RWPE1 (cell line): ENCODE results near the gene AK5.

Source experiments
- CTCF ChIA-PET: fragments of 350-600 bp; sonication (Branson Sonifier 250); formaldehyde crosslinking; extraction: SDS; loops from one replicate; lab custom pipeline; 2021; lab: Yijun Ruan, JAX
- POLR2A ChIA-PET: fragments of 400-600 bp; formaldehyde crosslinking; extraction: SDS; loops from one replicate; lab custom pipeline; 2020; ENCODE audit warnings: antibody characterized with exemption; ENCODE audit not compliant: low non-redundant PET; lab: Yijun Ruan, JAX
- DNase-seq: peaks from one replicate; pipeline ENCODE4 v3.0.0; 2012; ENCODE audit warnings: low spot score
- H3K27ac ChIP-seq: fragments of 450-650 bp; 2 replicates; pipeline ENCODE4 v1.5.1; 2017
- TF ChIP-seq, protein P1 (sequence below): fragments of 450-650 bp; conservative IDR thresholded peaks from 2 replicates; pipeline ENCODE4 v1.5.1; 2017; ENCODE audit warnings: low read depth, mild to moderate bottlenecking

The AK5 gene

DNA sequence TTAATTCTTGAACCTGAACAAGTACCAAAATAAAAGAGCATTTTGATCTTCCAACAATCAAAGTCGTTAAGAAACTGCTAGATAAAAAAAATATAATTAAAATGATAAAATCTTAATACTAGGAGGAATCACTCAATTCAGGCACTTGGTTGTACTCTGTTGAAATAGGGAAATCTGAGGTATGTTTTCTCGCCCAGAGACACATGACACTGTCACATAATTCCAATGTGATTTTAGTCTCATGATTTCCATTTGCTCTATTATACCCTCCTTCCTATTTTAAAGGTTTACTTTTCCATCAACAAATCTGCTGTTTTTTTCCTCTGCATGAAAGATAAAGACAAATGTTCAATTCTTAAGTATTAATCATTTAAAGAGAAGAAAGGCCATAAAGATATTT, 303.1 kb downstream of the AK5 start:
- H3K27ac ChIP-seq = no peak overlapping the region
- DNase-seq = no peak
- TF ChIP-seq, protein P1, sequence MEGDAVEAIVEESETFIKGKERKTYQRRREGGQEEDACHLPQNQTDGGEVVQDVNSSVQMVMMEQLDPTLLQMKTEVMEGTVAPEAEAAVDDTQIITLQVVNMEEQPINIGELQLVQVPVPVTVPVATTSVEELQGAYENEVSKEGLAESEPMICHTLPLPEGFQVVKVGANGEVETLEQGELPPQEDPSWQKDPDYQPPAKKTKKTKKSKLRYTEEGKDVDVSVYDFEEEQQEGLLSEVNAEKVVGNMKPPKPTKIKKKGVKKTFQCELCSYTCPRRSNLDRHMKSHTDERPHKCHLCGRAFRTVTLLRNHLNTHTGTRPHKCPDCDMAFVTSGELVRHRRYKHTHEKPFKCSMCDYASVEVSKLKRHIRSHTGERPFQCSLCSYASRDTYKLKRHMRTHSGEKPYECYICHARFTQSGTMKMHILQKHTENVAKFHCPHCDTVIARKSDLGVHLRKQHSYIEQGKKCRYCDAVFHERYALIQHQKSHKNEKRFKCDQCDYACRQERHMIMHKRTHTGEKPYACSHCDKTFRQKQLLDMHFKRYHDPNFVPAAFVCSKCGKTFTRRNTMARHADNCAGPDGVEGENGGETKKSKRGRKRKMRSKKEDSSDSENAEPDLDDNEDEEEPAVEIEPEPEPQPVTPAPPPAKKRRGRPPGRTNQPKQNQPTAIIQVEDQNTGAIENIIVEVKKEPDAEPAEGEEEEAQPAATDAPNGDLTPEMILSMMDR = no peak
- ChIA-PET POLR2A (no interaction called here), CTCF (interaction anchor here (0.6 kb wide), 1 partner anchor 961 kb away, joined by 3 read pairs; no protein-coding TSS in a partner anchor)

DNA sequence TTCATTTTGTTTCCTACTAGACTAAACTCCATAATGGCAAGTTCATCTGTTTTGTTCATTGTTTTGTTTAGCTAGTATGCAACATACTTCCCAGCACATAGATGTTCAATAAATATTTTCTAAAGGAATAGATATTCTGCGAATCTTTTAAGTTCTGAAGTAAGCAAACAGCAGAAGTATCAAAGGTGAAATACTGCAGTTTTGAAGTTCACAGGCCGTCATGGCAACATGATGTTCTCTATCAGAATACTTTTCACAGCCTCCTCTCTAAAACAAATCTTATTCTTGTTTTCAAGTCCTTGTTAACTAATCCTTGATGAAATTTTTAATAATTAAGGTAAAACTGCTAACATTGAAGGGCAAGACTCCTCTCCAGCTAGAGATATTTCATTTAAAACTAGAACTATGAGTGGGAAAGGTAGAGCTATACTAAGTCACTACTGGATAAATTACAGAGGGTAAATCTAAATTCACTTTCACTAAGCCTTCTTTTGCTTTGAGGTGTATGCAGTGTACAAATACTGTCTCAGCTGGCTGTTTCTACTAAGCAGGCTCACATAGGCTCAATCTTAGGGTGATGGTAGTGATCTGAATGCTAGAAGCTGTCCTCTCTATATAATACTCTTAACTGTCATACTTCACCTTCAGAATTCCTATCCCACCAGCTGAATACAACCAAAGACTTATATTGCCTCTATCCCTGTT, 303.9 kb downstream of the AK5 start:
- H3K27ac ChIP-seq = no peak overlapping the region
- ChIA-PET POLR2A (no interaction called here), CTCF (interaction anchor here (0.6 kb wide), 2 partner anchors 207 to 962 kb away, joined by 3 to 5 read pairs; no protein-coding TSS in a partner anchor)
- TF ChIP-seq, protein P1 = no peak
- DNase-seq = no peak

DNA sequence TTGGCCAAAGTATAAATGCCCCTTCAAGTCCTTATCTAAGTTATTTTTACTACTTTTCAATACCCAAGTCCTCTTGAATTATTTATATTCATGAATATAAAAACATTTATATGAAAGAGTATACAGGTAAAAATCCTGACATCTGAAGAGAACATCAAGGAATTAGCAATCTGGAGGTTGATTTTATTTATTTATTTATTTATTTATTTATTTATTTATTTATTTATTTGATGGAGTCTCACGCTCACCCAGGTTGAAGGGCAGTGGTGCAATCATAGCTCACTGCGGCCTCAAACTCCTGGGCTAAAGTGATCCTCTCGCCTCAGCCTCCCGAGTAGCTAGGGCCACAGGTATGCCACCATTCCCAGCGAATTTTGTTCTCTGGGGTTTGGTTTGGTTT, 307.4 kb downstream of the AK5 start:
- no peak for DNase-seq
- POLR2A ChIA-PET = no interaction called here
- no peak overlapping the region for H3K27ac ChIP-seq
- TF ChIP-seq, protein P1 = no peak
- CTCF ChIA-PET = no interaction called here

DNA sequence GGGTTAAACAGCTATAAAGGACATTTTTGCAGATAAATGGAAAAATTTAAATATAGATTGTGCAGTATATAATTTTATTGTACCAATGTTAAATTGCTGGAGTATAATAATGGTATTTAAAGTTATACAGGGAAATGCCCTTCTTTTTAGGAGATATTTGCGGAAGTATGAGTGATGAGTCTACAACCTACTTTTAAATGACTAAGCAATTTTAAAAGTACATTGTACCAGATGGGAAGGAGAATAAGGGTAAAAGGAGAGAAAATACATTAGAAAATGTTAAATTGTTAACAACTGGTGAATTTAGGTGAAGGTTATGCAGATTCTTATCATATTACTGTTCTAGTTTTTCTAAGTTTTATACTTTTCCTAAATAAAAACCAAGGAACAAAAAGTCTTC, 308.8 kb downstream of the AK5 start:
- no peak for DNase-seq
- POLR2A ChIA-PET = no interaction called here
- TF ChIP-seq, protein P1 = no peak
- H3K27ac ChIP-seq = no peak overlapping the region
- CTCF ChIA-PET = interaction anchor here (0.6 kb wide), 1 partner anchor 111 kb away, joined by 5 read pairs; no protein-coding TSS in a partner anchor

DNA sequence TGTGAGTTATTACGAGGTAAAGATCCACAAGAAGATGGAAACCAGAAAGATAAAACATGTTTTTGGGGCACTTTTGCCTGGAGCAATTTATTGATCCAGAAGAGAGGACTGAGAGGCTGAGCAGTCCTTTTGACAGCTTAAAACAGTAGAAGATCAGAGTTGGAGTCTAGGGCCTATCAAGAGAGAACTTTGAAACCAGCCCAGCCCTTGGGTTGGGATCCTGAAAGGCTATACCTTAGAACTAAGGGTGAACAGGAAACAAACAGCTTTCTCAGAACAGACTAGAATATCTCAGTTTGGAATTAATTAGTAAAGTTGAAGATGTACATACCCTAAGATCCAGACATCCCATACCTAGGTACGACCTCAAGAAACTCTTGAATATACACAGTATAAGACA, 311.1 kb downstream of the AK5 start:
- TF ChIP-seq, protein P1 = no peak
- ChIA-PET CTCF (interaction anchor here (0.6 to 1.0 kb wide), 2 partner anchors 59 to 165 kb away, joined by 3 read pairs; no protein-coding TSS in a partner anchor), POLR2A (interaction anchor here (0.6 kb wide), 1 partner anchor 279 kb away, joined by 3 read pairs; no protein-coding TSS in a partner anchor)
- DNase-seq = no peak
- no peak overlapping the region for H3K27ac ChIP-seq

DNA sequence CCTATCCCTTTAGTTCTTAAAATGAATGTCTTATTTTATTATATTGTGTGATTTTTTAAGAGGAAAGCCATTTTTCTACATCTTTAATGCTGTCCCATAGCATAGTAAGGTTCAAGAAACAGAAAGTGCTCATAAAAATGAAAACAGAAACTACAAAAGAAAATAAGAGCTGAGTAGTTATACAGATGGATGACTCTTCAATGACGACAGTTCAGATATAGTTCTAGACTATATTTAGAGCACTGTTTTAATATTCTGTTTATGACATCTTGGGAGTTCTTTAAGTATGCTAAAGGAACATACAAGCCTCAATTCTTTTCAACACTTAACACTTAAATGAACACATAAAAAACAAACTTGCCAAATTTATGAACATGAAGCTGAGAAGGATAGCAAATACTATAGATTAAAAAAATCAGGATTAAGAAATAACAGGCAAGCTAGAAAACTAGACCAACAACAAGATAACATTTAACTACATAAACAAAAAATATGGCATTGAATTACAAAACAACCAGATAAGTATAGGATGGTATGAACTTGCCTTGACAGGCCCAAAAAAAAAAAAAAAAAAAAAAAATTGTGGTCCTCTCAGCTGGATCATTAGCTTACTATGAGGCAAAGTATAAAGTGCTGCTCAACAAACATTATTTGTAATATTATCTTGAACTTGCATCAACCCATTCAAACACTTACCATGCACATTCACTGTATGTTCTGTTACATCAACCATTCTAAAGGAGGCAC, 312.7 kb downstream of the AK5 start:
- POLR2A ChIA-PET = no interaction called here
- CTCF ChIA-PET = no interaction called here
- no peak overlapping the region for H3K27ac ChIP-seq
- TF ChIP-seq, protein P1 = no peak
- DNase-seq = no peak
